Ishikawa (cell line): ENCODE data around the gene ITPR1.

Source experiments
- CEBPB ChIP-seq: IDR thresholded peaks from 2 replicates; pipeline ENCODE4 v1.6.1; 2012
- EGR1 ChIP-seq: IDR thresholded peaks from 2 replicates; pipeline ENCODE4 v1.6.1; 2012
- EP300 ChIP-seq: IDR thresholded peaks from 2 replicates; pipeline ENCODE4 v1.6.1; 2012; ENCODE audit warnings: borderline replicate concordance
- MAX ChIP-seq: IDR thresholded peaks from 2 replicates; pipeline ENCODE4 v1.6.1; 2012
- RAD21 ChIP-seq: IDR thresholded peaks from 2 replicates; pipeline ENCODE4 v1.6.1; 2012; ENCODE audit warnings: low read depth
- TAF1 ChIP-seq: IDR thresholded peaks from 2 replicates; pipeline ENCODE4 v1.6.1; 2012; ENCODE audit warnings: low read depth, mild to moderate bottlenecking
- USF1 ChIP-seq: IDR thresholded peaks from 2 replicates; pipeline ENCODE4 v1.6.1; 2012
- YY1 ChIP-seq: IDR thresholded peaks from 2 replicates; pipeline ENCODE4 v1.6.1; 2012; ENCODE audit warnings: low read depth
- ZBTB7A ChIP-seq: IDR thresholded peaks from 2 replicates; pipeline ENCODE4 v1.6.1; 2012; ENCODE audit warnings: low read depth

GRCh38 chr3:4720316-4721075, 227.3 kb downstream of the ITPR1 start:
- TF ChIP-seq EP300 (no peak), CEBPB (no peak; the same call in 1 of the 2 replicates), MAX (no peak), USF1 (no peak), RAD21 (peak; percentile 69), YY1 (no peak), ZBTB7A (no peak), EGR1 (no peak), TAF1 (no peak)
